Skin epidermis (tissue), 12 donors: ENCODE data around the gene ANKMY1.

Experiments
- H3K27ac ChIP-seq, 21 experiments: fragments of 200-600 bp; sonication (generic) in 11 of 21; one replicate each; pipeline ENCODE4 v1.5.0; 2020; ENCODE audit warnings: mild to moderate bottlenecking in 3 of 21, inconsistent platforms in 2 of 21, moderate library complexity in 2 of 21
- H3K4me3 ChIP-seq, 7 experiments: fragments of 200-600 bp; sonication (generic) in 2 of 7; one replicate each; pipeline ENCODE4 v1.5.0; 2020; ENCODE audit warnings: inconsistent platforms in 2 of 7, mild to moderate bottlenecking in 2 of 7, moderate library complexity in 1 of 7

Gene ANKMY1

GRCh38 chr2:240447331-240447730 lies 110.5 kb downstream of the ANKMY1 start:
- Histone ChIP-seq H3K27ac (peak overlapping the region in 5 of 21 experiments; percentile 1 to 62 (median 2)), H3K4me3 (no peak overlapping the region)

GRCh38 chr2:240446664-240447175 lies 111.1 kb downstream of the ANKMY1 start:
- Histone ChIP-seq H3K4me3 (no peak overlapping the region), H3K27ac (no peak overlapping the region)

GRCh38 chr2:240445961-240446663 lies 111.7 kb downstream of the ANKMY1 start:
- H3K27ac ChIP-seq: no peak overlapping the region
- H3K4me3 ChIP-seq: no peak overlapping the region

GRCh38 chr2:240444464-240444863 lies 113.3 kb downstream of the ANKMY1 start:
- peak overlapping the region in 1 of 21 experiments; percentile 35 for H3K27ac ChIP-seq
- H3K4me3 ChIP-seq: no peak overlapping the region

GRCh38 chr2:240443891-240444301 lies 113.9 kb downstream of the ANKMY1 start:
- Histone ChIP-seq H3K27ac (peak overlapping the region in 3 of 21 experiments; percentile 13 to 35 (median 30)), H3K4me3 (no peak overlapping the region)

GRCh38 chr2:240442891-240443715 lies 114.7 kb downstream of the ANKMY1 start:
- peak overlapping the region in 7 of 21 experiments; percentile 13 to 88 (median 79) for H3K27ac ChIP-seq
- no peak overlapping the region for H3K4me3 ChIP-seq

GRCh38 chr2:240441993-240442411 lies 115.8 kb downstream of the ANKMY1 start:
- Histone ChIP-seq H3K4me3 (no peak overlapping the region), H3K27ac (peak overlapping the region in 16 of 21 experiments; percentile 33 to 88 (median 72))

- H3K4me3 ChIP-seq: no peak overlapping the region
Observed at GRCh38 chr2:240441326-240441992, 116.3 kb downstream of the ANKMY1 start.

GRCh38 chr2:240440704-240441320 lies 117.0 kb downstream of the ANKMY1 start:
- no peak overlapping the region for H3K4me3 ChIP-seq
- peak overlapping the region in 17 of 21 experiments; percentile 34 to 88 (median 73) for H3K27ac ChIP-seq

More at GRCh38 chr2:240441326-240441992, 116.3 kb downstream of the ANKMY1 start:
- peak overlapping the region in 17 of 21 experiments; percentile 34 to 88 (median 73) for H3K27ac ChIP-seq

- H3K4me3 ChIP-seq: no peak overlapping the region
- no peak overlapping the region for H3K27ac ChIP-seq
Observed at GRCh38 chr2:240440251-240440650, 117.5 kb downstream of the ANKMY1 start.

- peak overlapping the region in 3 of 21 experiments; percentile 9 to 93 (median 47) for H3K27ac ChIP-seq
- H3K4me3 ChIP-seq: no peak overlapping the region
Observed at GRCh38 chr2:240439698-240440151, 118.1 kb downstream of the ANKMY1 start.

- H3K27ac ChIP-seq: peak overlapping the region in 15 of 21 experiments; percentile 7 to 93 (median 57)
Observed at GRCh38 chr2:240438810-240439697, 118.7 kb downstream of the ANKMY1 start.

GRCh38 chr2:240437861-240438809 lies 119.7 kb downstream of the ANKMY1 start:
- Histone ChIP-seq H3K4me3 (peak overlapping the region in 4 of 7 experiments; percentile 54 to 87 (median 64)), H3K27ac (peak overlapping the region in 15 of 21 experiments; percentile 7 to 93 (median 64))

More at GRCh38 chr2:240438810-240439697, 118.7 kb downstream of the ANKMY1 start:
- H3K4me3 ChIP-seq: peak overlapping the region in 2 of 7 experiments; percentile 65 to 87

- Histone ChIP-seq H3K27ac (peak overlapping the region in 13 of 21 experiments; percentile 41 to 93 (median 87)), H3K4me3 (peak overlapping the region; percentile 54 to 87 (median 64))
Observed at GRCh38 chr2:240437551-240437860, 120.3 kb downstream of the ANKMY1 start.

GRCh38 chr2:240436683-240437550 lies 120.9 kb downstream of the ANKMY1 start:
- Histone ChIP-seq H3K27ac (peak overlapping the region in 19 of 21 experiments; percentile 46 to 95 (median 87)), H3K4me3 (peak overlapping the region; percentile 54 to 87 (median 64))
